ENCODE data around the gene BTG1. TPM values are rescaled to one million over a fixed set of nuclear protein-coding genes. Genes with fewer than 3 reads are reported as not detected.
"Not testable (repeated sequence)": the region's sequence is repeated elsewhere in the genome, so short reads cannot be mapped to it uniquely, and the experiment has no call there.

BTG1 gene
- total RNA-seq, 1 donor from 2014 or later = 22.8 TPM

DNA sequence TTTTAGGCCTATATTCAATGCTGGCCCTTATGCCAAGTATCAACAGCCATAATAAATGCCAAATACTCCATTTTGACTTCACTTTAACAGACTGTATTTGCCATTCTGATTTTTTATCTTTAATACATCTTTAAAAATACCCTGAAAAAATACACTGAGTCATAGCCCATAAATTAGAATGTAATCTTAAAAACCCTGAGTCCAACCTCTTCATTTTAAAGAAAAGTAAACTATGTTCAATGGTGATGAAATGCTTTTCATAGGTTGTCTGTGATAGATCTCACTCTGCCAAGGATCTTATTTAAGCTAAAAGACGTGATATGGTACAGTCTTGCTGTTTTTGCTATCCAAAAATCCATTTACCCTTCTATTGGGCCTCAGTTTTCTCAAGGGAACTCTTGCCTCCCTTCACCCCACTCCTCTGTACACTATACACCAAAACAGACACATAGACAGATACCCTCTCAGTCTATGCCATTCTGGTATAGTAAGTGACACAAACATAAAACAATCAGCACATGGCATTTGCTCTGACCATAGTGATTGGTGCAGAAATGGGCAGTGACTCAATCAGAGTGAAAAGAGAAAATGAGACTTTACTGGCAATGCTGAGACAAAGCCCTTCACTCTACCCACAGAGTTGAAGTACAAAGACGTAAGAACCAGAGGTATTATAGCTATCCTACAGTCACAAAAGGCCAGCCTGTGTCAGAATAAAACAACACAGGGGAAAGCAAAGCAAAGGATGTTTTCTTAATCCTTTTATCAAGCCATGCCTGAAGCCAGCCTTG, 49.1 kb downstream of the BTG1 start:
- DNase-seq = no peak

DNA sequence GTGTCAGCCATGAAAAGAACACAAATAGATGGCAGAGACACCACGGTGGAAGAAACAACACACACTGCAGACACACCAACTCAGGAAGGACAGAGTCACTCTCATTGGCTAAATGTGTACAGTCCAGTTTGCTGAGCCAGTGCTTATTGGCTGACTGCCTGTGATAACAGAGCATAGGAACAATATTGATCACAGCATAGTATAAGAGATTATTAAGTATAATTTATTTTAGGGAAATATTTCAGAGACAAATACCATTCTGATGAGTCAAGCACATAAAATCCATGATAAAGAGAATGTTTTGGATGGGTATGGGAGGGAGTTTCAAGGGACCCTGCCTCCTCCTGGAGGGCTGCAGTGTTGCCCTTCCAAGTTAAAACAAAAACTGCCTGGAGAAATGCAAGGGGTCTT, 50.9 kb downstream of the BTG1 start:
- no peak for DNase-seq

DNA sequence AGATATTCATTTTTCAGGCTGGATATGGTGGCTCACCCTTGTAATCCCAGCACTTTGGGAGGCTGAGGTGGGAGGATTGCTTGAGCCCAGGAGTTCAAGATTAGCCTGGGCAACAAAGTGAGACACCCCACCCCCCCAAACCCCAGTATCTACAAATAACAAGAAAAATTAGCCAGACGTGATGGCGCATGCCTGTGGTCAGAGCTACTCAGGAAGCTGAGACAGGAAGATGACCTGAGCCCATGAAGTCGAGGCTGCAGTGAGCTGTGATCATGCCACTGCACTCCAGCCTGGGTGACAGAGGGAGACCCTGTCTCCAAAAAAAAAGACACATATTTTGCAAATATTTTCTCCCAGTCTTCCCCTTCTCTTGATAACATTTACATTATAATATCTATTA, 51.3 kb downstream of the BTG1 start:
- not testable (repeated sequence) for DNase-seq

Small RNA genes within 50 kb of the gene (small RNA-seq; reads per million reads assigned to genes)
- not detected for gene RF00019

All from occipital lobe (tissue), 3 donors.